Keratinocyte (primary cell): ENCODE measurements around the gene CIDEB. TPM values are rescaled to one million over a fixed set of nuclear protein-coding genes. Genes with fewer than 3 reads are reported as not detected.
A peak's percentile ranks its signal among the peaks of the same experiment; 100 is the strongest.

Source experiments
- DNase-seq: peaks from one replicate; pipeline ENCODE4 v3.0.0-alpha.2; 2011; ENCODE audit warnings: low read depth, missing footprints, low spot score
- FAIRE-seq: peaks from 2 replicates; lab custom pipeline; 2011; peaks lifted over from hg19 to GRCh38; lab: Jason Lieb, UNC
- H2AFZ ChIP-seq: 2 replicates; pipeline ENCODE4 v1.6.0; 2012; ENCODE audit warnings: low read length, control low read depth, inconsistent platforms; ENCODE audit not compliant: control insufficient read depth
- H3K27ac ChIP-seq: 2 replicates; pipeline ENCODE4 v1.5.1; 2011; ENCODE audit warnings: low read length; ENCODE audit not compliant: control insufficient read depth, insufficient read depth
- H3K27me3 ChIP-seq: 3 replicates; pipeline ENCODE4 v1.6.0; 2011; ENCODE audit warnings: low read length; ENCODE audit not compliant: control insufficient read depth, insufficient read depth; ENCODE audit errors: extremely low read depth
- H3K36me3 ChIP-seq, 2 experiments: 2 replicates in 1 of 2; 3 replicates in 1 of 2; pipeline ENCODE4 v1.5.1; 2011; ENCODE audit warnings: low read length in 2 of 2, mild to moderate bottlenecking in 1 of 2; ENCODE audit not compliant: control insufficient read depth in 2 of 2, insufficient read depth in 2 of 2; ENCODE audit errors: extremely low read depth in 1 of 2
- H3K4me1 ChIP-seq: 3 replicates; pipeline ENCODE4 v1.5.1; 2011; ENCODE audit warnings: low read length; ENCODE audit not compliant: control insufficient read depth, insufficient read depth; ENCODE audit errors: extremely low read depth
- H3K4me2 ChIP-seq: 3 replicates; pipeline ENCODE4 v1.6.0; 2011; ENCODE audit warnings: low read depth, low read length; ENCODE audit not compliant: control insufficient read depth, insufficient read depth; ENCODE audit errors: extremely low read depth
- H3K4me3 ChIP-seq, 3 experiments: fragments of 200-600 bp in 1 of 3; sonication (generic) in 1 of 3; 2 replicates in 2 of 3; 3 replicates in 1 of 3; pipeline ENCODE4 v1.5.1; 2011 to 2016; ENCODE audit warnings: low read length in 3 of 3, mild to moderate bottlenecking in 3 of 3, control low read depth in 2 of 3, inconsistent platforms in 1 of 3, low read depth in 1 of 3, mixed read lengths in 1 of 3, mixed run types in 1 of 3, moderate library complexity in 1 of 3; ENCODE audit not compliant: control insufficient read depth in 2 of 3, insufficient read depth in 2 of 3; ENCODE audit errors: extremely low read depth in 1 of 3
- H3K79me2 ChIP-seq: 2 replicates; pipeline ENCODE4 v1.6.0; 2012; ENCODE audit warnings: low read length; ENCODE audit not compliant: control insufficient read depth, insufficient read depth
- H3K9ac ChIP-seq: 3 replicates; pipeline ENCODE4 v1.6.0; 2011; ENCODE audit warnings: low read length; ENCODE audit not compliant: control insufficient read depth, insufficient read depth; ENCODE audit errors: extremely low read depth
- H3K9me1 ChIP-seq: 3 replicates; pipeline ENCODE4 v1.6.0; 2011; ENCODE audit warnings: low read length; ENCODE audit not compliant: control insufficient read depth, insufficient read depth; ENCODE audit errors: extremely low read depth
- H3K9me3 ChIP-seq: 2 replicates; pipeline ENCODE4 v1.5.1; 2012; ENCODE audit warnings: low read depth, low read length; ENCODE audit not compliant: control insufficient read depth
- H4K20me1 ChIP-seq: 3 replicates; pipeline ENCODE4 v1.6.0; 2011; ENCODE audit warnings: low read length; ENCODE audit not compliant: control insufficient read depth, insufficient read depth; ENCODE audit errors: extremely low read depth
- EZH2 ChIP-seq: IDR thresholded peaks from one replicate; pipeline ENCODE4 v1.6.1; 2012; ENCODE audit warnings: inconsistent platforms, mild to moderate bottlenecking, low read length, moderate library complexity
- dilution Hi-C: fragments of 300-500 bp; cut with MboI; formaldehyde crosslinking; loops from one replicate; pipeline ENCODE4 v1.7.0; 2020; ENCODE audit warnings: low sequenced_read_pairs; ENCODE audit not compliant: extremely low pct_ligation_motif_present
- polyA plus RNA-seq, 5 experiments: library from polyadenylated mRNA; depleted of rRNA in 3 of 5; stranded (reverse) in 3 of 5; stranded (forward) in 1 of 5; unstranded in 1 of 5; fragments of >200 nt; gene quantifications; 1 replicate in 1 of 5; 2 replicates in 3 of 5; 3 replicates in 1 of 5; pipeline versions ENCODE4 v1.2.1 to v1.2.3, GENCODE V29; 2011 to 2012; ENCODE audit warnings: missing spikeins in 2 of 5, low read depth in 1 of 5, low replicate concordance in 1 of 5
- TF ChIP-seq, protein P1 (sequence below), 3 experiments: IDR thresholded peaks in 1 of 3; conservative IDR thresholded peaks in 1 of 3; optimal IDR thresholded peaks in 1 of 3; 2 replicates in 2 of 3; 3 replicates in 1 of 3; pipeline versions ENCODE3 to v1.5.1; 2011; ENCODE audit warnings: low read length in 3 of 3, mild to moderate bottlenecking in 3 of 3, moderate library complexity in 2 of 3, control low read depth in 1 of 3, inconsistent platforms in 1 of 3; ENCODE audit not compliant: insufficient read depth in 2 of 3; ENCODE audit errors: extremely low read depth in 1 of 3

Gene CIDEB
- polyA plus RNA-seq, 1 donor (not counting 4 experiments of a cell fraction or from before 2014, with no cell fraction given) = 3.7 TPM

DNA sequence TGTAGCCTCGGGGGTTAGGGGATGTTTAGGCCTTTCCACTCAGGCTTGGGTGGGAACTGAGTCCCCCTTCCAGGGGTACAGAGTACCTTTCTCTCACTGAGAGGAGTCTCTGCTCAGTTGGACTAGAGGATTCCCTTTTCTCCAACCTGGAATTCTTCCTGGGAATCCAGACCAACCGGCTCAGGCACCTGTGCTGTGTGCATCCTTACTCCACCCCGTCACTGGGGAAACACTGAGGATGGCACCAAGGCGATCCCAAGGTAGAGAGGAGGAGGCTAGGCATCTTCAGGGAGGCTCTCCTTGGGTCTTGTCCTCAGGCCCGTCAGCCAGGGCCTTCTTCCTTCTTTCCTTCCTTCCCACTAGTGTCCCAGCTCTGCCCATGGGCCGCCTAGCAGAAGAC, 43.9 kb downstream of the CIDEB start:
- Histone ChIP-seq H3K36me3 (peaks cover 11 to 20% of the 10 kb centered on the region in 2 experiments), H3K9me1 (no peaks in the 10 kb centered on the region), H3K4me2 (peak overlapping the region; percentile 46), H3K27ac (peak overlapping the region; percentile 15), H3K4me3 (peak overlapping the region in 1 of 3 experiments; percentile 9), H3K79me2 (no peaks in the 10 kb centered on the region), H2AFZ (no peak overlapping the region), H3K9ac (peak overlapping the region; percentile 6), H3K9me3 (no peaks in the 10 kb centered on the region), H3K4me1 (peaks cover 28% of the 10 kb centered on the region), H4K20me1 (no peaks in the 10 kb centered on the region), H3K27me3 (no peaks in the 10 kb centered on the region)
- DNase-seq (no peak), FAIRE-seq (no peak)
- no peak for TF ChIP-seq EZH2
- TF ChIP-seq, protein P1, sequence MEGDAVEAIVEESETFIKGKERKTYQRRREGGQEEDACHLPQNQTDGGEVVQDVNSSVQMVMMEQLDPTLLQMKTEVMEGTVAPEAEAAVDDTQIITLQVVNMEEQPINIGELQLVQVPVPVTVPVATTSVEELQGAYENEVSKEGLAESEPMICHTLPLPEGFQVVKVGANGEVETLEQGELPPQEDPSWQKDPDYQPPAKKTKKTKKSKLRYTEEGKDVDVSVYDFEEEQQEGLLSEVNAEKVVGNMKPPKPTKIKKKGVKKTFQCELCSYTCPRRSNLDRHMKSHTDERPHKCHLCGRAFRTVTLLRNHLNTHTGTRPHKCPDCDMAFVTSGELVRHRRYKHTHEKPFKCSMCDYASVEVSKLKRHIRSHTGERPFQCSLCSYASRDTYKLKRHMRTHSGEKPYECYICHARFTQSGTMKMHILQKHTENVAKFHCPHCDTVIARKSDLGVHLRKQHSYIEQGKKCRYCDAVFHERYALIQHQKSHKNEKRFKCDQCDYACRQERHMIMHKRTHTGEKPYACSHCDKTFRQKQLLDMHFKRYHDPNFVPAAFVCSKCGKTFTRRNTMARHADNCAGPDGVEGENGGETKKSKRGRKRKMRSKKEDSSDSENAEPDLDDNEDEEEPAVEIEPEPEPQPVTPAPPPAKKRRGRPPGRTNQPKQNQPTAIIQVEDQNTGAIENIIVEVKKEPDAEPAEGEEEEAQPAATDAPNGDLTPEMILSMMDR (optimal IDR thresholded peaks at IDR 0.05 in 1 of 3, IDR thresholded peaks at IDR 0.05 in 1 of 3, conservative IDR thresholded peaks at IDR 0.05 in 1 of 3; ENCODE audit: extremely low read depth in 1 of 3, insufficient read depth in 2 of 3, low read length in 3 of 3) = no peak
- dilution Hi-C loops = no loop called here

DNA sequence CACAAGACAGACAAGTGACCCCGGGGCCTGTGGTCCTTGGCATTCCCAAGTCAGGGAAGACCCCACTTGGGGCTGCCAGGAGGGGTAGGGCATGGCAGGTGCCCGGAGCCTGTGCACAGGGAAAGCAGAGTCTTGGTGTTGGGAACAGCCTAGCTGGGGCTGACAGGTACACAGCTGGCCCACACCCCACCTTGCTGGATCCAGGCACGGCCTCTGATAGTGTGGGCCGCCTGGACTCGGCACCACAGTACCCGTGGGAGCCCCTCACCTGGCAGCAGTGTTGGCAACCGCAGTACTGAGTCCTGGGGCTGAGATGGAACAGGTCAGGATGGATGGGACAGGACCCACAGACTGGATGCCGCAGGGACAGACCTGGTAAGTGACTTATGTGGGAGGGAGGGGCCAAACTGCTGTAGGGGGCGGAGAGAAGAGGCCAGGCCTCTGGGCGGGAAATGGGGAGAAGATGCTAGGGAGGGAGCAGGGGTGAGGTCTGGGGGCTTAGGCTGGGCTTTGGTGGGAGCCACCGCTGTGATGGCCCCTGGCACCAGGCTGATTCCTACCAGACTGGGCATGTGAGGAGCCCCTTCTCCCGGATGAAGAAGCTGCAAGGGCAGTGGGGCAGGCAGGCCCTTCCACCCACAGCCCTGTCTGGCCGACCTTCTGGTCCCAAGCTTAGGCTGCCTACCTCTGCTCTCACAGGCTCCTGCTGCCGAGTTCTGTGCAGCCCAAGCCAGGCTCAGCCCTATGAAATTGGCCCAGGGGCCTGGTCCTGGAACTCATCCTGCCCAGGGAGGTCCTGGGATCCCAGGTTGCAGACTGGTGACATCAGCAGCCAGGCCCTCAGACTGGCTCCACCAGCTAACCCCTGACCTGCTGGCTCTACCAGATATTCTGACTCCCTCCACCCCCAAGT, 44.7 kb downstream of the CIDEB start, which contains the start of gene TGM1:
TGM1 (minus strand) TSS at position 357 of the 913 bp plus-strand sequence. CDS start 825 bp downstream, outside the sequence.
- DNase-seq (no peak), FAIRE-seq (no peak)
- H2AFZ ChIP-seq = no peak within 1 kb of the TSS
- H3K36me3 ChIP-seq = peaks cover 13 to 16% of the 10 kb centered on the region in 2 experiments
- no peak for TF ChIP-seq EZH2
- TF ChIP-seq, protein P1 (optimal IDR thresholded peaks at IDR 0.05 in 1 of 3, IDR thresholded peaks at IDR 0.05 in 1 of 3, conservative IDR thresholded peaks at IDR 0.05 in 1 of 3; ENCODE audit: extremely low read depth in 1 of 3, insufficient read depth in 2 of 3, low read length in 3 of 3) = no peak
- H3K4me3 ChIP-seq = peak within 1 kb of the TSS in 2 of 3 experiments; percentile 3 to 9
- H3K9me1 ChIP-seq = no peaks in the 10 kb centered on the region
- no peaks in the 10 kb centered on the region for H3K79me2 ChIP-seq
- H3K27me3 ChIP-seq = no peaks in the 10 kb centered on the region
- H3K4me1 ChIP-seq = peaks cover 33% of the 10 kb centered on the region
- no peaks in the 10 kb centered on the region for H4K20me1 ChIP-seq
- peak within 1 kb of the TSS; percentile 46 for H3K4me2 ChIP-seq
- dilution Hi-C loops = no loop called here
- no peaks in the 10 kb centered on the region for H3K9me3 ChIP-seq
- H3K9ac ChIP-seq = peak within 1 kb of the TSS; percentile 6
- peak within 1 kb of the TSS; percentile 15 for H3K27ac ChIP-seq
